WI38 (cell line): ENCODE measurements around the gene PFAS.

Experiments used
- H3K4me3 ChIP-seq: 2 replicates; pipeline ENCODE4 v1.5.1; 2011; ENCODE audit warnings: low read depth, mild to moderate bottlenecking, control low read depth, low read length
- CTCF ChIP-seq: IDR thresholded peaks from 2 replicates; pipeline ENCODE4 v1.5.1; 2012; ENCODE audit warnings: low read depth, mild to moderate bottlenecking, control low read depth, low read length

Gene PFAS

GRCh38 chr17:8300627-8301242 is 51.6 kb downstream of the PFAS start:
- peak; percentile 79 for TF ChIP-seq CTCF
- H3K4me3 ChIP-seq = no peak overlapping the region

GRCh38 chr17:8310601-8311123 is 61.6 kb downstream of the PFAS start:
- no peak overlapping the region for H3K4me3 ChIP-seq
- no peak for TF ChIP-seq CTCF

GRCh38 chr17:8311131-8311790 is 62.2 kb downstream of the PFAS start:
- H3K4me3 ChIP-seq = no peak overlapping the region
- no peak for TF ChIP-seq CTCF

DNA sequence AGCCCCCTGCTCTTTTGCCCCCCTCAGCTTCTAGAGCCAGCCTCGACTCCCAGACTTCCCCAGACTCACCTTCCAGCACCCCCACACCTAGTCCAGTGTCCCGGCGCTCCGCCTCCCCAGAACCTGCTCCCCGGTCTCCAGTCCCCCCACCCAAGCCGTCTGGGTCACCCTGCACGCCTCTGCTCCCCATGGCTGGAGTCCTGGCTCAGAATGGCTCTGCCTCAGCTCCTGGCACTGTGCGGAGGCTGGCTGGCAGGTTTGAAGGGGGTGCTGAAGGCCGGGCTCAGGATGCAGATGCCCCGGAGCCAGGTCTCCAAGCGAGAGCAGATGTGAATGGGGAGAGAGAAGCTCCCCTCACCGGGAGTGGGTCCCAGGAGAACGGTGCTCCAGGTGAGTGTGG is 63.2 kb downstream of the PFAS start:
- H3K4me3 ChIP-seq = no peak overlapping the region
- no peak for TF ChIP-seq CTCF

- no peak for TF ChIP-seq CTCF
- no peak overlapping the region for H3K4me3 ChIP-seq
Observed at GRCh38 chr17:8312726-8313600, 63.9 kb downstream of the PFAS start.

DNA sequence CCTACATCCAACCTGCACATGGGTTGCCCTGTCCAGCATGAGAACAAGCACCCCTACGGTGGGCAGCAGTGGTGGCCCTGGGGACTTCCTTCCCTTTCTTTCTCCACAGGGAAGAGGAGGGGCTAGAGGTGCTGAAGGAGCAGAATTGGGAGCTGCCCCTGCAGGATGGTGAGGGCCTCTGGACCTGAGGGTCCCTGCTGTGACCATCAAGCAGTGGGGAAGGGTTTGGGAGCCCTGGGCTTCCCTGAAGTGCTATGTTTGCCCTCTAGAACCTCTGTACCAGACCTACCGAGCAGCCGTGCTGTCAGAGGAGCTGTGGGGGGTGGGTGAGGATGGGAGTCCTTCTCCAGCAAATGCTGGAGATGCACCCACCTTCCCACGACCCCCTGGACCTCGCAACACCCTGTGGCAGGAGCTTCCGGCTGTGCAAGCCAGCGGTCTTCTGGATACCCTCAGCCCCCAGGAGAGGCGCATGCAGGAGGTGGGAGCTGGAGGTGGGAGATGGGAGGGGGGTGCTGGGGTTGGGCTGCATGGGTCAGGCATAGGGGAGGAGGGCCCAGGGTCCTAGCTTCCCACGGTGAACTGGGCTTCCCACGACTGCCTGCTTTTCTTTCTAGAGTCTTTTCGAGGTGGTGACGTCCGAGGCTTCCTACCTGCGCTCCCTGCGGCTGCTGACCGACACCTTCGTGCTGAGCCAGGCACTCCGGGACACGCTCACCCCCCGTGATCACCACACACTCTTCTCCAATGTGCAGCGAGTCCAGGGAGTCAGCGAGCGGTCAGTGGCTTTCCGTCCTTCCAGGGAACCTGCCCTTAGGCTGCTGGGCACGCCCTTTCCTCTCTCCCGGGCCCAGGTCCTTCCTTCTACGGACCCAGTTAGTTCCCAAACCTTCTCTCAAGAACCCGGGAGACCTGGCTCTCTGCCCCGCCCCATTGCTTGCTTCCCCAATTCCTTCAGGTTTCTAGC is 66.0 kb downstream of the PFAS start:
- no peak overlapping the region for H3K4me3 ChIP-seq
- no peak for TF ChIP-seq CTCF
